HG03558 (cell line): Measurements from ENCODE around the gene DLEC1.
"Not testable (repeated sequence)": the region's sequence is repeated elsewhere in the genome, so short reads cannot be mapped to it uniquely, and the experiment has no call there.

Experiments
- ATAC-seq: cut with Tn5 transposase; IDR thresholded peaks from one replicate; pipeline ENCODE4 v1.9.1; 2021; ENCODE audit warnings: moderate number of reproducible peaks; ENCODE audit not compliant: unreplicated experiment; ENCODE audit errors: extremely low read depth

The DLEC1 gene

GRCh38 chr3:38034335-38034734 lies 4.7 kb upstream of the DLEC1 start:
- not testable (repeated sequence) for ATAC-seq

- ATAC-seq = no peak
These were observed 2.7 kb upstream of the DLEC1 start for GRCh38 chr3:38036286-38036685.

- no peak for ATAC-seq
These were observed 2.1 kb upstream of the DLEC1 start for GRCh38 chr3:38036906-38037305.

GRCh38 chr3:38038447-38038911 lies 529 bp upstream of the DLEC1 start:
- ATAC-seq = no peak

GRCh38 chr3:38039899-38040261 lies 872 bp downstream of the DLEC1 start:
- ATAC-seq = no peak

GRCh38 chr3:38040401-38040800 lies 1.4 kb downstream of the DLEC1 start:
- ATAC-seq = no peak

- ATAC-seq = no peak
These were observed 4.5 kb downstream of the DLEC1 start for GRCh38 chr3:38043486-38043885.

GRCh38 chr3:38046027-38046426 lies 7.0 kb downstream of the DLEC1 start:
- ATAC-seq = no peak

- ATAC-seq = no peak
These were observed 7.8 kb downstream of the DLEC1 start for GRCh38 chr3:38046821-38047220.

- ATAC-seq = no peak
These were observed 8.9 kb downstream of the DLEC1 start for GRCh38 chr3:38047896-38048295.

- no peak for ATAC-seq
These were observed 10.5 kb downstream of the DLEC1 start for GRCh38 chr3:38049358-38050126.

- ATAC-seq = no peak
These were observed 12.1 kb downstream of the DLEC1 start for GRCh38 chr3:38051131-38051530.

- ATAC-seq = not testable (repeated sequence)
These were observed 14.3 kb downstream of the DLEC1 start for GRCh38 chr3:38053286-38053685.

- not testable (repeated sequence) for ATAC-seq
These were observed 14.9 kb downstream of the DLEC1 start for GRCh38 chr3:38053813-38054498.

GRCh38 chr3:38054499-38055001 lies 15.5 kb downstream of the DLEC1 start:
- no peak for ATAC-seq

- no peak for ATAC-seq
These were observed 20.1 kb downstream of the DLEC1 start for GRCh38 chr3:38059148-38059547.

GRCh38 chr3:38059591-38059990 lies 20.6 kb downstream of the DLEC1 start:
- no peak for ATAC-seq

- ATAC-seq = no peak
These were observed 23.8 kb downstream of the DLEC1 start for GRCh38 chr3:38062809-38063208.

GRCh38 chr3:38064453-38064852 lies 25.4 kb downstream of the DLEC1 start:
- not testable (repeated sequence) for ATAC-seq

- ATAC-seq = no peak
These were observed 28.7 kb downstream of the DLEC1 start for GRCh38 chr3:38067508-38068233.

GRCh38 chr3:38070013-38070412 lies 31.0 kb downstream of the DLEC1 start:
- no peak for ATAC-seq
